H1 (cell line): ENCODE results near the gene COQ10B. TPM values are rescaled to one million over a fixed set of nuclear protein-coding genes. Genes with fewer than 3 reads are reported as not detected.

Experiments used
- GABPA ChIP-seq: IDR thresholded peaks from 2 replicates; pipeline ENCODE4 v1.6.1; 2011; ENCODE audit warnings: mild to moderate bottlenecking, low read length, moderate library complexity, borderline replicate concordance; ENCODE audit not compliant: insufficient read depth
- POLR2AphosphoS5 ChIP-seq: IDR thresholded peaks from 2 replicates; pipeline ENCODE4 v1.6.1; 2011; ENCODE audit warnings: low read depth, low read length
- POU5F1 ChIP-seq: IDR thresholded peaks from 2 replicates; pipeline ENCODE4 v1.6.1; 2011; ENCODE audit warnings: low read depth, mild to moderate bottlenecking, low read length, moderate library complexity
- polyA plus RNA-seq, 7 experiments: library from polyadenylated mRNA; depleted of rRNA in 3 of 7; stranded (reverse) in 5 of 7; unstranded in 2 of 7; fragments of >200 nt in 5 of 7; fragments of 200-250 nt in 2 of 7; gene quantifications; 1 replicate in 5 of 7; 2 replicates in 1 of 7; 4 replicates in 1 of 7; pipeline versions ENCODE4 v1.2.1 to v1.2.3, GENCODE V29; 2011 to 2013; ENCODE audit warnings: missing spikeins in 2 of 7, mixed read lengths in 2 of 7
- total RNA-seq: library from RNA; stranded (reverse); fragmentation: NEBNext Ultra II Directional; extraction: Animal tissue kit (Norgen Biotek cat#: 25700); gene quantifications from 2 replicates; pipeline ENCODE4 v1.2.1, GENCODE V29; 2021
- TF ChIP-seq, protein P1 (sequence below): fragments of 300-600 bp; sonication (generic); IDR thresholded peaks from 2 replicates; pipeline ENCODE4 v1.7.1; 2012; ENCODE audit warnings: low read length, moderate library complexity, mild to moderate bottlenecking, inconsistent platforms; ENCODE audit not compliant: insufficient replicate concordance
- TF ChIP-seq, protein P2 (sequence below), 3 experiments: IDR thresholded peaks; 1 replicate in 2 of 3; 2 replicates in 1 of 3; pipeline versions ENCODE4 v1.5.1 to v1.6.1; 2011; ENCODE audit warnings: low read length in 3 of 3, mild to moderate bottlenecking in 3 of 3, inconsistent platforms in 2 of 3, low read depth in 1 of 3, moderate library complexity in 1 of 3; ENCODE audit not compliant: insufficient read depth in 1 of 3; ENCODE audit errors: control extremely low read depth in 1 of 3

The COQ10B gene
- total and polyA plus RNA-seq, 2 of the 8 experiments (the other 6 are each of a cell fraction or from before 2014, with no cell fraction given), result 1.9 to 17.3 TPM

DNA sequence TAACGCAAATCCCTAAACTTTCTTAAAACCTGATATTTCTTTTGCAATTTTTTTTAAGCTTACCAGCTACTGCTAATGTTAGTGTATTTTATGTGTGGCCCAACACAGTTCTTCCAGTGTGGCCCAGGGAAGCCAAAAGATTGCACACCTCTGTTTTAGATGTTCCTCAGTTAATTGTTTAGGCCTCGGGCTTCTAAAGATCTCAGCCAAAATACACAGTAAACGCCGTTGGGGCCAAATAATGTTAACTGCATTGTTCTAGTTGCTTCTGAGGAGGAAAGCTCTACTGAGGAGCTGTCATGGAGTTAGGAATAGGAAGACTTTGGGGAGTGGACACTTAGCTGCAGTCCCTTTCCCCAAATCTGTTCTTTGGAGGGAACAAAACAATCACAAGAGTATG is 48.8 kb downstream of the COQ10B start (continued):
- TF ChIP-seq, protein P1, sequence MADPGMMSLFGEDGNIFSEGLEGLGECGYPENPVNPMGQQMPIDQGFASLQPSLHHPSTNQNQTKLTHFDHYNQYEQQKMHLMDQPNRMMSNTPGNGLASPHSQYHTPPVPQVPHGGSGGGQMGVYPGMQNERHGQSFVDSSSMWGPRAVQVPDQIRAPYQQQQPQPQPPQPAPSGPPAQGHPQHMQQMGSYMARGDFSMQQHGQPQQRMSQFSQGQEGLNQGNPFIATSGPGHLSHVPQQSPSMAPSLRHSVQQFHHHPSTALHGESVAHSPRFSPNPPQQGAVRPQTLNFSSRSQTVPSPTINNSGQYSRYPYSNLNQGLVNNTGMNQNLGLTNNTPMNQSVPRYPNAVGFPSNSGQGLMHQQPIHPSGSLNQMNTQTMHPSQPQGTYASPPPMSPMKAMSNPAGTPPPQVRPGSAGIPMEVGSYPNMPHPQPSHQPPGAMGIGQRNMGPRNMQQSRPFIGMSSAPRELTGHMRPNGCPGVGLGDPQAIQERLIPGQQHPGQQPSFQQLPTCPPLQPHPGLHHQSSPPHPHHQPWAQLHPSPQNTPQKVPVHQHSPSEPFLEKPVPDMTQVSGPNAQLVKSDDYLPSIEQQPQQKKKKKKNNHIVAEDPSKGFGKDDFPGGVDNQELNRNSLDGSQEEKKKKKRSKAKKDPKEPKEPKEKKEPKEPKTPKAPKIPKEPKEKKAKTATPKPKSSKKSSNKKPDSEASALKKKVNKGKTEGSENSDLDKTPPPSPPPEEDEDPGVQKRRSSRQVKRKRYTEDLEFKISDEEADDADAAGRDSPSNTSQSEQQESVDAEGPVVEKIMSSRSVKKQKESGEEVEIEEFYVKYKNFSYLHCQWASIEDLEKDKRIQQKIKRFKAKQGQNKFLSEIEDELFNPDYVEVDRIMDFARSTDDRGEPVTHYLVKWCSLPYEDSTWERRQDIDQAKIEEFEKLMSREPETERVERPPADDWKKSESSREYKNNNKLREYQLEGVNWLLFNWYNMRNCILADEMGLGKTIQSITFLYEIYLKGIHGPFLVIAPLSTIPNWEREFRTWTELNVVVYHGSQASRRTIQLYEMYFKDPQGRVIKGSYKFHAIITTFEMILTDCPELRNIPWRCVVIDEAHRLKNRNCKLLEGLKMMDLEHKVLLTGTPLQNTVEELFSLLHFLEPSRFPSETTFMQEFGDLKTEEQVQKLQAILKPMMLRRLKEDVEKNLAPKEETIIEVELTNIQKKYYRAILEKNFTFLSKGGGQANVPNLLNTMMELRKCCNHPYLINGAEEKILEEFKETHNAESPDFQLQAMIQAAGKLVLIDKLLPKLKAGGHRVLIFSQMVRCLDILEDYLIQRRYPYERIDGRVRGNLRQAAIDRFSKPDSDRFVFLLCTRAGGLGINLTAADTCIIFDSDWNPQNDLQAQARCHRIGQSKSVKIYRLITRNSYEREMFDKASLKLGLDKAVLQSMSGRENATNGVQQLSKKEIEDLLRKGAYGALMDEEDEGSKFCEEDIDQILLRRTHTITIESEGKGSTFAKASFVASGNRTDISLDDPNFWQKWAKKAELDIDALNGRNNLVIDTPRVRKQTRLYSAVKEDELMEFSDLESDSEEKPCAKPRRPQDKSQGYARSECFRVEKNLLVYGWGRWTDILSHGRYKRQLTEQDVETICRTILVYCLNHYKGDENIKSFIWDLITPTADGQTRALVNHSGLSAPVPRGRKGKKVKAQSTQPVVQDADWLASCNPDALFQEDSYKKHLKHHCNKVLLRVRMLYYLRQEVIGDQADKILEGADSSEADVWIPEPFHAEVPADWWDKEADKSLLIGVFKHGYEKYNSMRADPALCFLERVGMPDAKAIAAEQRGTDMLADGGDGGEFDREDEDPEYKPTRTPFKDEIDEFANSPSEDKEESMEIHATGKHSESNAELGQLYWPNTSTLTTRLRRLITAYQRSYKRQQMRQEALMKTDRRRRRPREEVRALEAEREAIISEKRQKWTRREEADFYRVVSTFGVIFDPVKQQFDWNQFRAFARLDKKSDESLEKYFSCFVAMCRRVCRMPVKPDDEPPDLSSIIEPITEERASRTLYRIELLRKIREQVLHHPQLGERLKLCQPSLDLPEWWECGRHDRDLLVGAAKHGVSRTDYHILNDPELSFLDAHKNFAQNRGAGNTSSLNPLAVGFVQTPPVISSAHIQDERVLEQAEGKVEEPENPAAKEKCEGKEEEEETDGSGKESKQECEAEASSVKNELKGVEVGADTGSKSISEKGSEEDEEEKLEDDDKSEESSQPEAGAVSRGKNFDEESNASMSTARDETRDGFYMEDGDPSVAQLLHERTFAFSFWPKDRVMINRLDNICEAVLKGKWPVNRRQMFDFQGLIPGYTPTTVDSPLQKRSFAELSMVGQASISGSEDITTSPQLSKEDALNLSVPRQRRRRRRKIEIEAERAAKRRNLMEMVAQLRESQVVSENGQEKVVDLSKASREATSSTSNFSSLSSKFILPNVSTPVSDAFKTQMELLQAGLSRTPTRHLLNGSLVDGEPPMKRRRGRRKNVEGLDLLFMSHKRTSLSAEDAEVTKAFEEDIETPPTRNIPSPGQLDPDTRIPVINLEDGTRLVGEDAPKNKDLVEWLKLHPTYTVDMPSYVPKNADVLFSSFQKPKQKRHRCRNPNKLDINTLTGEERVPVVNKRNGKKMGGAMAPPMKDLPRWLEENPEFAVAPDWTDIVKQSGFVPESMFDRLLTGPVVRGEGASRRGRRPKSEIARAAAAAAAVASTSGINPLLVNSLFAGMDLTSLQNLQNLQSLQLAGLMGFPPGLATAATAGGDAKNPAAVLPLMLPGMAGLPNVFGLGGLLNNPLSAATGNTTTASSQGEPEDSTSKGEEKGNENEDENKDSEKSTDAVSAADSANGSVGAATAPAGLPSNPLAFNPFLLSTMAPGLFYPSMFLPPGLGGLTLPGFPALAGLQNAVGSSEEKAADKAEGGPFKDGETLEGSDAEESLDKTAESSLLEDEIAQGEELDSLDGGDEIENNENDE, result no peak
- TF ChIP-seq POLR2AphosphoS5, result no peak
- no peak for TF ChIP-seq POU5F1
- no peak for TF ChIP-seq GABPA
- TF ChIP-seq, protein P2, sequence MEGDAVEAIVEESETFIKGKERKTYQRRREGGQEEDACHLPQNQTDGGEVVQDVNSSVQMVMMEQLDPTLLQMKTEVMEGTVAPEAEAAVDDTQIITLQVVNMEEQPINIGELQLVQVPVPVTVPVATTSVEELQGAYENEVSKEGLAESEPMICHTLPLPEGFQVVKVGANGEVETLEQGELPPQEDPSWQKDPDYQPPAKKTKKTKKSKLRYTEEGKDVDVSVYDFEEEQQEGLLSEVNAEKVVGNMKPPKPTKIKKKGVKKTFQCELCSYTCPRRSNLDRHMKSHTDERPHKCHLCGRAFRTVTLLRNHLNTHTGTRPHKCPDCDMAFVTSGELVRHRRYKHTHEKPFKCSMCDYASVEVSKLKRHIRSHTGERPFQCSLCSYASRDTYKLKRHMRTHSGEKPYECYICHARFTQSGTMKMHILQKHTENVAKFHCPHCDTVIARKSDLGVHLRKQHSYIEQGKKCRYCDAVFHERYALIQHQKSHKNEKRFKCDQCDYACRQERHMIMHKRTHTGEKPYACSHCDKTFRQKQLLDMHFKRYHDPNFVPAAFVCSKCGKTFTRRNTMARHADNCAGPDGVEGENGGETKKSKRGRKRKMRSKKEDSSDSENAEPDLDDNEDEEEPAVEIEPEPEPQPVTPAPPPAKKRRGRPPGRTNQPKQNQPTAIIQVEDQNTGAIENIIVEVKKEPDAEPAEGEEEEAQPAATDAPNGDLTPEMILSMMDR (IDR thresholded peaks at IDR 0.05; ENCODE audit: control extremely low read depth in 1 of 3, insufficient read depth in 1 of 3, low read depth in 1 of 3, low read length in 3 of 3), result no peak
